GM15510 (cell line): Measurements from ENCODE around the gene FAM107A.

Experiments
- POLR2A ChIP-seq: IDR thresholded peaks from 3 replicates; pipeline ENCODE4 v1.6.1; 2011; ENCODE audit warnings: borderline replicate concordance; ENCODE audit not compliant: insufficient read length; ENCODE audit errors: extremely low read depth

FAM107A gene

GRCh38 chr3:58564054-58564453 lies 13.1 kb downstream of the FAM107A start:
- no peak for TF ChIP-seq POLR2A

GRCh38 chr3:58563386-58564035 lies 13.7 kb downstream of the FAM107A start:
- TF ChIP-seq POLR2A = no peak

- no peak for TF ChIP-seq POLR2A
Measured at GRCh38 chr3:58562498-58562897, 14.7 kb downstream of the FAM107A start.

GRCh38 chr3:58560771-58561311 lies 16.4 kb downstream of the FAM107A start:
- TF ChIP-seq POLR2A = no peak

GRCh38 chr3:58559586-58559985 lies 17.6 kb downstream of the FAM107A start:
- TF ChIP-seq POLR2A = no peak

- TF ChIP-seq POLR2A = no peak
Measured at GRCh38 chr3:58557491-58557890, 19.7 kb downstream of the FAM107A start.

- TF ChIP-seq POLR2A = no peak
Measured at GRCh38 chr3:58556761-58557221, 20.4 kb downstream of the FAM107A start.

GRCh38 chr3:58556001-58556400 lies 21.2 kb downstream of the FAM107A start:
- no peak for TF ChIP-seq POLR2A

- no peak for TF ChIP-seq POLR2A
Measured at GRCh38 chr3:58555203-58555602, 22.0 kb downstream of the FAM107A start.

GRCh38 chr3:58553003-58553402 lies 24.2 kb downstream of the FAM107A start:
- TF ChIP-seq POLR2A = no peak

GRCh38 chr3:58551636-58552180 lies 25.5 kb downstream of the FAM107A start:
- TF ChIP-seq POLR2A = no peak

GRCh38 chr3:58544541-58544940 lies 32.6 kb downstream of the FAM107A start:
- no peak for TF ChIP-seq POLR2A

- TF ChIP-seq POLR2A = no peak
Measured at GRCh38 chr3:58540176-58540858, 36.9 kb downstream of the FAM107A start.

GRCh38 chr3:58539626-58540025 lies 37.6 kb downstream of the FAM107A start:
- TF ChIP-seq POLR2A = no peak
